BE2C (cell line): Measurements from ENCODE around the gene ERFL.

Source experiments
- DNase-seq: peaks from one replicate; pipeline ENCODE4 v3.0.0-alpha.2; 2020
- H3K27me3 ChIP-seq: fragments of 250-450 bp; sonication (Bioruptor Pico); 2 replicates; pipeline ENCODE4 v1.5.1; 2020; ENCODE audit warnings: mild to moderate bottlenecking
- H3K36me3 ChIP-seq: fragments of 250-450 bp; sonication (Bioruptor Pico); 2 replicates; pipeline ENCODE4 v1.5.1; 2020; ENCODE audit warnings: mild to moderate bottlenecking
- H3K4me1 ChIP-seq: fragments of 250-450 bp; sonication (Bioruptor Pico); 2 replicates; pipeline ENCODE4 v1.5.1; 2020
- H3K4me3 ChIP-seq: 2 replicates; pipeline ENCODE4 v1.5.1; 2011; ENCODE audit warnings: low read depth, low read length
- H3K9me3 ChIP-seq: fragments of 250-450 bp; sonication (Bioruptor Pico); 2 replicates; pipeline ENCODE4 v1.5.1; 2020
- CTCF ChIP-seq: IDR thresholded peaks from 2 replicates; pipeline ENCODE4 v1.5.1; 2012; ENCODE audit warnings: mild to moderate bottlenecking, low read depth, low read length

The ERFL gene

GRCh38 chr19:41934849-41935374, 6.7 kb upstream of the ERFL start:
- Histone ChIP-seq H3K4me1 (no peaks in the 10 kb centered on the region), H3K4me3 (no peak overlapping the region), H3K27me3 (peaks cover 76% of the 10 kb centered on the region), H3K9me3 (no peaks in the 10 kb centered on the region), H3K36me3 (no peaks in the 10 kb centered on the region)
- TF ChIP-seq CTCF, result peak; percentile 92
- peak; percentile 85 for DNase-seq

- TF ChIP-seq CTCF, result no peak
- Histone ChIP-seq H3K4me3 (no peak overlapping the region), H3K27me3 (peaks cover 83% of the 10 kb centered on the region), H3K4me1 (no peaks in the 10 kb centered on the region), H3K9me3 (no peaks in the 10 kb centered on the region), H3K36me3 (no peaks in the 10 kb centered on the region)
- no peak for DNase-seq
Observed at GRCh38 chr19:41933693-41934426, 5.6 kb upstream of the ERFL start.

GRCh38 chr19:41932720-41933332, 4.6 kb upstream of the ERFL start:
- Histone ChIP-seq H3K36me3 (no peaks in the 10 kb centered on the region), H3K4me1 (no peaks in the 10 kb centered on the region), H3K4me3 (no peak overlapping the region), H3K27me3 (peaks cover 89% of the 10 kb centered on the region), H3K9me3 (no peaks in the 10 kb centered on the region)
- DNase-seq, result no peak
- no peak for TF ChIP-seq CTCF

- Histone ChIP-seq H3K27me3 (peaks cover 88% of the 10 kb centered on the region), H3K36me3 (no peaks in the 10 kb centered on the region), H3K9me3 (no peaks in the 10 kb centered on the region), H3K4me1 (no peaks in the 10 kb centered on the region), H3K4me3 (no peak overlapping the region)
- DNase-seq, result no peak
- TF ChIP-seq CTCF, result no peak
Observed at GRCh38 chr19:41932259-41932719, 4.0 kb upstream of the ERFL start.

GRCh38 chr19:41930926-41931592, 2.8 kb upstream of the ERFL start:
- Histone ChIP-seq H3K4me1 (no peaks in the 10 kb centered on the region), H3K36me3 (no peaks in the 10 kb centered on the region), H3K9me3 (no peaks in the 10 kb centered on the region; the same call in 1 of the 2 replicates), H3K27me3 (peaks cover 86% of the 10 kb centered on the region), H3K4me3 (no peak overlapping the region)
- TF ChIP-seq CTCF, result no peak
- DNase-seq, result no peak
